ENCODE results near the gene CHADL.

DNA sequence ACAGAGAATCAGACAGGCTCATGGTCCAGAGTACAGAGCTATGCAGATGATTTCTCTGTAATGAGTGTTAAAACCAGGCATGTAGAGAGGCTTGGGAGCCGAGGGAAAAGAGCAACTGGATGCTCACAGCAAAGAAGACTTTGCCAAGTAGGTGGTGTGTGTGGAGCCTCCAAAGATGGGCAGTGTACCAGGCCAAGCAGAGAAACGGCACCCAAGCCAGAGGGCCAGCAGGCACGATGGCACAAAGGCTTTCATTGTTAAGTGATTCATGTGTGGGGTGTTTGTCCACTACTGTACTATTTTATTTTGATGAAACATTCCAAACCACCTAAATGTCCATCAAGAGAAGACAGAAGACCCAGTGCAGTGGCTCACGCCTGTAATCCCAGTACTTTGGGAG lies 34.1 kb upstream of the CHADL start:
- no peak for TF ChIP-seq EZH2 (IDR thresholded peaks at IDR 0.05)
- no peak for TF ChIP-seq POLR2AphosphoS5 (IDR thresholded peaks at IDR 0.05; ENCODE audit: borderline replicate concordance, low read depth, low read length)
- no peak for TF ChIP-seq FOXP2 (optimal IDR thresholded peaks at IDR 0.05; ENCODE audit: control extremely low read depth, extremely low read length, insufficient read depth)

Data from SK-N-MC (cell line).